HG03064 (cell line): ENCODE measurements around the gene TMUB1.

ENCODE experiments used
- ATAC-seq: cut with Tn5 transposase; IDR thresholded peaks from one replicate; pipeline ENCODE4 v1.9.1; 2021; ENCODE audit warnings: low read depth; ENCODE audit not compliant: unreplicated experiment

Gene TMUB1

DNA sequence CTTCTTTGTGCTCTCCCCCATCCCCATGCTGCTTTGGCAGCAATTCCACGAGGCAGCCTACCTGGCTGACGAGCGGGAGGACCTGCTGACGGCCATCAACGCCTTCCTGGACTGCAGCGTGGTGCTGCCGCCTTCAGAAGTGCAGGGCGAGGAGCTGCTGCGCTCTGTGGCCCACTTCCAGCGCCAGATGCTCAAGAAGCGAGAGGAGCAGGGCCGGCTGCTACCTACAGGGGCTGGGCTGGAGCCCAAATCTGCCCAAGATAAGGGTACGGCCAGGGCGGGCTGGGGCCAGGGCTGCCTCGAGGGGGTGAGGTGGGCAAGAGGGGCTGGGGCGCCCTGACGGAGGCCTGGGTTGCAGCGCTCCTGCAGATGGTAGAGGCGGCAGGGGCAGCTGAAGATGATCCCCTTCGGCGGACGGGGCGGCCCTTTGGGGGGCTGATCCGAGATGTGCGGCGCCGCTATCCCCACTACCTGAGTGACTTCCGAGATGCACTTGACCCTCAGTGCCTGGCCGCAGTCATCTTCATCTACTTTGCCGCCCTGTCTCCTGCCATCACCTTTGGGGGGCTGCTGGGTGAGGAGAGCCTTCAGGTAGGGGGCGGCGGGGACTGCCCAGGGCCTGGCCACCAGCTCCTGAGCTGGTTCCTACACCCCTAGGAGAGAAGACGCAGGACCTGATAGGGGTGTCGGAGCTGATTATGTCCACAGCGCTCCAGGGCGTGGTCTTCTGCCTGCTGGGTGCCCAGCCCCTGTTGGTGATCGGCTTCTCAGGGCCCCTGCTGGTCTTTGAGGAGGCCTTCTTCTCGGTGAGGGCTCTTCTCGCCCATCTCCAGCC lies 12.0 kb downstream of the TMUB1 start:
- ATAC-seq, result no peak

DNA sequence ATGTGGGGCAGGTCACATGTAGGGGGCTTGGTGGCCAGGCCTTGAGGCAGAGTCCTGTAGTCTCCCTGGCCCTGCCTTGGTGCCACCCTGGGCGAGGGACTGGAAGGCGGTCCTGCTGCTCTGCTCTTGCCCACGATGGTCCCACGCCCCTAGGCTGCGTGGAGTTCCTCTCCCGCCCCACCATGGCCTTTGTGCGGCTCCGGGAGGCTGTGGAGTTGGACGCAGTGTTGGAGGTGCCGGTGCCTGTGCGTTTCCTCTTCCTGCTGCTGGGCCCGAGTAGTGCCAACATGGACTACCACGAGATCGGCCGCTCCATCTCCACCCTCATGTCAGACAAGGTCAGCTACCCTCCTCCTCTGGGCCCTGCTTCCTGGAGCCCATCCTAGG lies 12.7 kb downstream of the TMUB1 start:
- no peak for ATAC-seq

DNA sequence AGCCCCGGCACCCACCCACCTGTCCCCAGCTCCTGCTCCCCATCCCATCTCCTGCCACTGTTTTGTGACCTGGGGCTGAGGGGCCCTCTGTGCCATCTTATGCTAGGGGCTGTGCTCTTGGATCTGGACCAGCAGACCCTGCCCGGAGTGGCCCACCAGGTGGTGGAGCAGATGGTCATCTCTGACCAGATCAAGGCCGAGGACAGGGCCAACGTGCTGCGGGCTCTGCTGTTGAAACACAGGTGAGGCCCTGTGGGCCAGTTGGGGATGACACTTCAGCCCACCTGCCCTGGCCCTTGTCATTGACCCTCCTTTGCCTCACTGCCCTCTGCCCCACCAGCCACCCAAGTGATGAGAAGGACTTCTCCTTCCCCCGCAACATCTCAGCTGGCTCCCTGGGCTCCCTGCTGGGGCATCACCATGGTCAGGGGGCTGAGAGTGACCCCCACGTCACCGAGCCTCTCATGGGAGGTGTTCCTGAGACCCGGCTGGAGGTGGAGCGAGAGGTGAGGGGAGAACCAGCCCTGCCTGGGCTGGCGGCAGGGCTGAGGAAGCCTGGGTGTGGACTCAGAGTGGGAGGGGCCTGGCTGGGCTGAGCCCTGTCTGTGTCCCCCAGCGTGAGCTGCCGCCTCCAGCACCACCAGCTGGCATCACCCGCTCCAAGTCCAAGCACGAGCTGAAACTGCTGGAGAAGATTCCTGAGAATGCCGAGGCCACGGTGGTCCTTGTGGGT lies 13.3 kb downstream of the TMUB1 start:
- ATAC-seq, result no peak

GRCh38 chr7:151068069-151068773 lies 15.1 kb downstream of the TMUB1 start:
- no peak for ATAC-seq

DNA sequence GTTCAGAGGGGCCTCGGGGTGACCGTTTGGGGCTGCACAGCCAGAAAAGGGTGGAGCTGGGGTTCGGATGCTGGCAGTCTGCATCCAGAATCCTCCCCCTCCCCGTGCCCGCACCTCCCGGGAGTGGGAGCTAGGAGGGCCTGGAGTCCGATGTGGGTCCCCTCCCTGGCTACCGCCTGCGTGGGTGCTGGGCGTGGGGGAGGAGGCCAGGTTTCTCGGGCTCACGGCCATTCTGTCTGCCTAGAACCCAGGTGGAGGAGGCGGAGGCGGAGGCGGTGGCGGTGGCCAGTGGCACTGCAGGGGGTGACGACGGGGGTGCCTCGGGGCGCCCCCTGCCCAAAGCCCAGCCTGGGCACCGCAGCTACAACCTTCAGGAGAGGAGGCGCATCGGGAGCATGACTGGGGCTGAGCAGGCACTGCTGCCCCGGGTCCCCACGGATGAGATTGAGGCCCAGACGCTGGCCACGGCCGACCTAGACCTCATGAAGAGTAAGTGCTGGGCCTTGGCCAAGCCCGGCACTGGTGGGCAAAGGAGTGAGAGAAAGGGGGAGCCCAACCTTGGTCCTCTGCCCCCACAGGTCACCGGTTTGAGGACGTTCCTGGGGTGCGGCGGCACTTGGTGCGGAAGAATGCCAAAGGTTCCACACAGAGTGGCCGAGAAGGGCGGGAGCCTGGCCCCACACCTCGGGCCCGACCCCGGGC lies 16.9 kb downstream of the TMUB1 start:
- no peak for ATAC-seq

DNA sequence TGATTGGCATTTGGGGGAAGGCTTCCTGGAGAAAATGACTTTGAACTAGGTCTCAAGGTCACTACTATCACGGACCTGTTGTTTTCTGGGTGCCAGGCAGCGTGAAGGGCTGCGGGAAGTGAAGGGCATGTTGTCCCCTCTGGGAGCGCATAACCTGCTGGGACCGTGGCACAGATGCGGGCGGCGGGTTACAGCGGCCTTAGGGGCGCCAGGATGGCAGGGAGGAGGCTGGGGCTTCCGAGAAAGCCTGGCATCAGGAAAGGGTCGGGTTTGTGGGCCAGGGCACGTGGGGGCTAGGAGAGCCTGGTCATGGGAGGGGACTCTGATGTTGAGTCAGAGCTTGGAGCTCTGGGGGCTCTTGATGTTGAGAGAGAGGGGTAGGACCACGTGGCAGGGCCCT lies 17.8 kb downstream of the TMUB1 start:
- no peak for ATAC-seq

DNA sequence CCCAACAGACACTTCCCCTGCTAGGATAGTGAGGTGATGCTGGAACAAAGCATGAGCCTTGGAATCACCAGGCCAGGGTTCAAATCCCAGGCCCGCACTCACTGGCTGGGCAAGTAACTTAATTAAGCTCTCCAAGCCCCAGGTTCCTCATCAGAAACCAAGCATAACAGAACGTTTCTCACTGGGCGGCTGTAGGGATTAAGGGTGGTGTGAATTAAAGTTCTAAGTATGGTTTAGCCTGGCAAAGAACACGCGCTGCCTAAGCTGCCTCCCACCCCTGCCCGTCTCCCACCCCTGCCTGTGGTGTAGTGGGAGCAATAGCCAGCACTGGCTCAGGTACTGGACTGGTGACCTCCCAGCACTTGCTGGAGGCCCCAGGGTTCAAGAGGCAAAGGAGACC lies 18.3 kb downstream of the TMUB1 start:
- ATAC-seq, result no peak

DNA sequence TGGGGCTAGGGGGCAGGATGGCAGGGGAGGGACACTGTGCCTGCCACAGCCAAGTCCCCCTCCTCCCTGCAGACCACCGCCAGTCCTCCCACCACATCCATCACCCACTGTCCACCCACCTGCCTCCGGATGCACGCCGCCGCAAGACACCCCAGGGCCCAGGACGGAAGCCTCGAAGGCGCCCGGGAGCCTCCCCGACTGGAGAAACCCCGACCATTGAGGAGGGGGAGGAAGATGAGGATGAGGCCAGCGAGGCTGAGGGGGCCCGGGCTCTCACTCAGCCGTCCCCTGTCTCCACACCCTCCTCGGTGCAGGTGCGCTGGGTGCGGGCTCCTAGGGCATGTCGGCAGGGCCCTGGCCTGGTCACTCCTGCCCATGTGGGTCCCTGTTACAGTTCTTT lies 18.8 kb downstream of the TMUB1 start:
- ATAC-seq, result no peak

GRCh38 chr7:151063212-151063561 lies 20.1 kb downstream of the TMUB1 start:
- ATAC-seq, result no peak

DNA sequence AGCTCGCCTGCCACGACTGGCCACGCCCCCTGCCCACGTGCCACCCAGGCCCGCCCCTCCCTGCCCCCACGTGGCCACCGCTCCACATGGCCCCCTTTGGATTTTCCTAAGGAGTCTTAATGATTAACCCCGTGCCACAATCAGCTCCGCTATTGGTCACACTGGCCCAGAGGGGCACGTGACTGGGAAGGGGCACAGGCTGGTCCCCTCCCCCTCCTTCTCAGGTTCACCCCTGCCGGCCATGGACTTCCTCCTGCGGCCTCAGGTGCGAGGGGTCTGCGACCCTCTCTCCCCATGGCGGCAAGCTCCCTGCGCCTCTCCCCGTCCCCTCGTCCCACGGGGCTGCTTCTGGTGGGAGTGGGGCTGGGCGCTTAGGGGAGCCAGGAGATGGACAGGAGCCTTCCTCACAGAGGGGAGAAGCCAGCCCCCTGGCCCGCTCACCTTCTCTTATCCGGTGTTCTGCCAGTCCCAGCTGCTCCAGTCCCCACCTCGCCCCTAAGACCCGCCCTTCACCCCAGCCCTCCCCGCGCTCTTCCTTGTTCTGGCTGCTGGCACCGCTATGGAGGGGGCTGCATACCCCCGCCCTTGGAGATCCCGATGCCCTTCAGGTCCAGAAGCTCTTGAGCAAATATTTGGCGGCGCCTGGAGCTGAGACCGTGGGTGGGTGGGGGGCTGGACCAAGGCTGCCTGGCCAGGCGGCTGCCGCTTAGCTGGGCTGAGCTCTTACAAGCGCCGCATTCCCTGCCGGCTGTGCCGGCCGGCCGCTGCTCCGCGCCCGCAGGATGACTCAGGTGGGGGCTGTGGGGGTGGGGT lies 20.7 kb downstream of the TMUB1 start:
- ATAC-seq, result no peak

DNA sequence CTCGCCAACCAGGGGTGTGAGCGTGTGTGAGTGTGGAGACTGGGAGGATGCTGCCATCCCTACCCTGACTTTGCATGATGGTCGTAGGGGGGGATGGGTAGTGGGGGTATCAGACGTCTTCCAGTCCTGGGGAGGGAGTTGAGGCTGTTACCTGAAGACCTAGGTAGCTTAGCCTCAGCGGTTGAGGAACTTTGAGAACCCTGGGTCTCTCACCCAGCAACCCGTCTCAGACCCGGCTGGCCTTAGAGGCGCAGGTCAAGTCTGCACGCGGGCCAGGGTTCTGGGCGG lies 21.2 kb downstream of the TMUB1 start:
- no peak for ATAC-seq

GRCh38 chr7:151061213-151062110 lies 21.8 kb downstream of the TMUB1 start:
- ATAC-seq, result no peak

GRCh38 chr7:151060416-151061212 lies 22.7 kb downstream of the TMUB1 start:
- no peak for ATAC-seq

DNA sequence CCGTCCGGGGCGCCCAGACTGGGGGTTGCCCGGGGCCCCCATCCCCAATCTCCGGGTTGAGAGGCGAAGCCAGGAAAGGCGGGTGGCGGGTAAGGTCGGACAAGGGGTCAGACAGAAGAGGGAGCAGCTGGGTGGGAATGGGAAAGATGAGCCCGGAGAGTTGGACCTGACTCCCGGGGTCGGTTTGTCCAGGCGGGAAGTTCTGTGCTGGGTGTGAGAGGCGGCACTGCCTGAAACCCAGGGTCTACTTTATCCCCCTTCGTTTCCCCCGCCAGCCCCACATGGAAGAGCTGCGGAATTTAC lies 23.2 kb downstream of the TMUB1 start:
- no peak for ATAC-seq

- peak; percentile 25 for ATAC-seq
These were observed 23.8 kb downstream of the TMUB1 start, which contains the start of gene SLC4A2 for GRCh38 chr7:151059367-151060112. Gene SLC4A2, plus strand, starts transcription at chr7:151059589. Its CDS starts 2,399 bp downstream, at chr7:151061988.

DNA sequence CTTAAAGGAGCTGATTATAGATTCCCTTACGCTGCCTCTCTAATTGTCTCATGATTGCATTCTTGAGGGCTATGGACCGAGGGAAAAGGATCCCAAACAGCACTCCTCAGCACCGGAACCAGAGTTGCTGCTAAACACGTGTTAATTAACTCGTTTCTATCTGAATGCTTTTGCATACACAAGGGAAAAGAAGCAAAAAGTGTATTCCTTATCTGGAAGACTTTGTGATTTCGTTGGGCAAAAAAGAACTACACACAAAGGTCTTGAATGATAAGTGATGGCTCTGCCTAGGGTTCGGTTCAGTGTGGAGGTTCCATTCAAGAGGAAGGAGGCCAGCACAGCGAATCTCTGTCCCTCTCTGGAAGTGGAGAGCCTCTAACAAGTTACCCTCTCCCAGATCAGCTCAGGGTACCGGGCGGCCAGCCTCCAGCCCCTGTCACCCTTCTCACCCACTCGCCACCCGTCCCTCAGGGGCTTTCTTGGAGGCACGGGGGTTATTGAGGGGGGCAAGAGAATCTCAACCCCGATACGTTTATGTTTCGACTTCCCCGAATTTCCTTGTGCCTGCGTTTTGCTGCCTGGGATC lies 24.4 kb downstream of the TMUB1 start:
- ATAC-seq, result no peak

DNA sequence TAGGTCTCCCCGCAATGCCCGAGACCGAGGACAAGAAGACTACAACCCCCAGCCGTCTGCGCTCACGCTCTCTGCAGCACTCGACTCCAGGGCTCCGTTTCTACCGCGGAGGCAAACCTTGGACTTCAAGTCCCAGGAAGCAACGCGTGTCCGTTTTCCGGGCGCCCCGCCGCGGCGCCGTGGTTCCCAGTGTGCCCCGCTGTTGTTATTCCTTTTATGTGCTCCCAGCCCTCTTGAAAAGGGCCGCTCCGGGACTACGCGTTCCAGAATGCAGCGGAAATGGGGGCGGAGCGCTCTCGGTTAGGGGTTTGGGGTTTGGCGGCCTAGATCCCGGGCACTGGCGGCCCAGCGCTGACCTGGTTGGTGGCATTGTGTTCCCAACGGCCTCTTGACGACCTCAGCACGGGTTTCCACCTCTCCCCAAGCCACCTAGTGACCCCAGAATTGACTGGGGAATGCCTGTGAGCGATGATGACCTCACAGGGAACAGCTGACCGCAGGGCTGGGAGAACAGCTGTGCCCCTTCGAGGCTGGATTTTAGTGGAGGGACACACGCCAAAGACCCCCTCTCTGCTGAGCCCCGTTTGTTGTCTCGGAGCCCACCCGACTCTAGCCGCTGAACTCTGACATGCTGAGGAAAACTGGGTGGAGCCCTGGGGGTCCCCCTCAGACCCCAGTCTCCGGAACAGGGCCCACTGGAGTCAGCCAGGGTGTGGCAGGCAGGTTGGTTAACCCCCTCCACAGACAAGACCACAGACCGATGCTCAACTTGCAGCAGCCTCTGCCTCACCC lies 25.1 kb downstream of the TMUB1 start:
- ATAC-seq, result peak; percentile 80
